Neutrophil (primary cell): ENCODE results near the gene STK33.

Experiments
- H3K27ac ChIP-seq: fragments of 200-600 bp; sonication (generic); 2 replicates; pipeline ENCODE4 v1.5.1; 2016; ENCODE audit warnings: mild to moderate bottlenecking, moderate library complexity
- H3K27me3 ChIP-seq: fragments of 200-600 bp; sonication (generic); 2 replicates; pipeline ENCODE4 v1.6.0; 2016; ENCODE audit warnings: mild to moderate bottlenecking
- H3K36me3 ChIP-seq: fragments of 200-600 bp; sonication (generic); 2 replicates; pipeline ENCODE4 v1.5.1; 2017
- H3K4me1 ChIP-seq, 2 experiments: fragments of 200-600 bp in 1 of 2; sonication (generic) in 1 of 2; 1 replicate in 1 of 2; 2 replicates in 1 of 2; pipeline versions ENCODE4 v1.5.1 to v1.6.1; 2013 to 2016; ENCODE audit warnings: low read depth in 1 of 2, low read length in 1 of 2, mild to moderate bottlenecking in 1 of 2, moderate library complexity in 1 of 2; ENCODE audit not compliant: control insufficient read depth in 1 of 2, insufficient read depth in 1 of 2
- H3K4me3 ChIP-seq, 2 experiments: fragments of 200-600 bp in 1 of 2; sonication (generic) in 1 of 2; 1 replicate in 1 of 2; 2 replicates in 1 of 2; pipeline ENCODE4 v1.5.1; 2013 to 2016; ENCODE audit warnings: low read depth in 1 of 2, low read length in 1 of 2, mild to moderate bottlenecking in 1 of 2, moderate library complexity in 1 of 2
- H3K9me3 ChIP-seq: fragments of 200-600 bp; sonication (generic); 2 replicates; pipeline ENCODE4 v1.5.1; 2016
- CTCF ChIP-seq: fragments of 200-600 bp; sonication (generic); IDR thresholded peaks from 2 replicates; pipeline ENCODE4 v1.5.1; 2016; ENCODE audit warnings: antibody characterized with exemption

The STK33 gene

GRCh38 chr11:8459711-8460399 is 134.2 kb downstream of the STK33 start:
- no peaks in the 10 kb centered on the region for H3K27me3 ChIP-seq
- H3K27ac ChIP-seq: no peak overlapping the region
- H3K4me3 ChIP-seq: no peak overlapping the region
- TF ChIP-seq CTCF: no peak
- H3K4me1 ChIP-seq: no peaks in the 10 kb centered on the region
- H3K9me3 ChIP-seq: no peaks in the 10 kb centered on the region
- H3K36me3 ChIP-seq: no peaks in the 10 kb centered on the region

- TF ChIP-seq CTCF: no peak
- no peaks in the 10 kb centered on the region for H3K27me3 ChIP-seq
- no peaks in the 10 kb centered on the region for H3K36me3 ChIP-seq
- H3K27ac ChIP-seq: no peak overlapping the region
- H3K4me1 ChIP-seq: no peaks in the 10 kb centered on the region
- no peaks in the 10 kb centered on the region for H3K9me3 ChIP-seq
- H3K4me3 ChIP-seq: no peak overlapping the region
Observed at GRCh38 chr11:8442301-8442700, 151.7 kb downstream of the STK33 start.

GRCh38 chr11:8440649-8441048 is 153.4 kb downstream of the STK33 start:
- no peak for TF ChIP-seq CTCF
- Histone ChIP-seq H3K27ac (no peak overlapping the region), H3K4me1 (no peaks in the 10 kb centered on the region), H3K9me3 (no peaks in the 10 kb centered on the region), H3K4me3 (no peak overlapping the region), H3K36me3 (no peaks in the 10 kb centered on the region), H3K27me3 (no peaks in the 10 kb centered on the region)

- H3K9me3 ChIP-seq: no peaks in the 10 kb centered on the region
- no peak overlapping the region for H3K27ac ChIP-seq
- no peak for TF ChIP-seq CTCF
- no peaks in the 10 kb centered on the region for H3K4me1 ChIP-seq
- no peaks in the 10 kb centered on the region for H3K27me3 ChIP-seq
- no peaks in the 10 kb centered on the region for H3K36me3 ChIP-seq
- no peak overlapping the region for H3K4me3 ChIP-seq
Observed at GRCh38 chr11:8429483-8429882, 164.5 kb downstream of the STK33 start.

- no peak for TF ChIP-seq CTCF
- H3K36me3 ChIP-seq: no peaks in the 10 kb centered on the region
- H3K27ac ChIP-seq: no peak overlapping the region
- no peak overlapping the region for H3K4me3 ChIP-seq
- no peaks in the 10 kb centered on the region for H3K9me3 ChIP-seq
- no peaks in the 10 kb centered on the region for H3K27me3 ChIP-seq
- H3K4me1 ChIP-seq: no peaks in the 10 kb centered on the region
Observed at GRCh38 chr11:8426076-8426475, 168.0 kb downstream of the STK33 start.
